K562 (cell line): Measurements from ENCODE around the gene GRAMD2B. TPM values are rescaled to one million over a fixed set of nuclear protein-coding genes. Genes with fewer than 3 reads are reported as not detected.

ENCODE experiments used
- BCL6 ChIP-seq: fragments of 250-450 bp; sonication (Bioruptor Pico); IDR thresholded peaks from 2 replicates; pipeline ENCODE4 v1.4.0; 2020
- CAMTA2 ChIP-seq: fragments of 250-450 bp; sonication (Bioruptor Pico); conservative IDR thresholded peaks from 2 replicates; pipeline ENCODE4 v1.5.1; 2022
- CEBPB ChIP-seq: fragments of 450-650 bp; IDR thresholded peaks from 2 replicates; pipeline ENCODE4 v1.6.1; 2016; ENCODE audit warnings: missing genetic modification characterization, missing compliant biosample characterization
- CHCHD3 ChIP-seq: fragments of 250-450 bp; sonication (Bioruptor Pico); IDR thresholded peaks from 2 replicates; pipeline ENCODE4 v2.1.2; 2022; ENCODE audit warnings: mild to moderate bottlenecking
- CHD4 ChIP-seq: fragments of 200-600 bp; sonication (generic); IDR thresholded peaks from 3 replicates; pipeline ENCODE4 v1.6.1; 2012; ENCODE audit warnings: low read depth, mild to moderate bottlenecking, mixed read lengths, low read length, inconsistent platforms; ENCODE audit not compliant: insufficient read depth, insufficient replicate concordance, poor library complexity, severe bottlenecking
- ETS2 ChIP-seq: IDR thresholded peaks from 2 replicates; pipeline ENCODE4 v1.6.1; 2016; ENCODE audit warnings: borderline replicate concordance, missing genetic modification characterization, mild to moderate bottlenecking, moderate library complexity, missing compliant biosample characterization; ENCODE audit not compliant: poor library complexity, severe bottlenecking
- GATAD2A ChIP-seq: fragments of 450-650 bp; IDR thresholded peaks from 2 replicates; pipeline ENCODE4 v1.6.1; 2017
- GATAD2B ChIP-seq: fragments of 450-650 bp; IDR thresholded peaks from 2 replicates; pipeline ENCODE4 v1.6.1; 2017; ENCODE audit warnings: mild to moderate bottlenecking, borderline replicate concordance
- KLF16 ChIP-seq: IDR thresholded peaks from 2 replicates; pipeline ENCODE4 v1.6.1; 2016; ENCODE audit warnings: antibody characterized with exemption
- LEF1 ChIP-seq: fragments of 450-650 bp; IDR thresholded peaks from 2 replicates; pipeline ENCODE4 v1.6.1; 2016; ENCODE audit warnings: mild to moderate bottlenecking
- MEIS2 ChIP-seq: fragments of 450-650 bp; IDR thresholded peaks from 2 replicates; pipeline ENCODE4 v1.6.1; 2014; ENCODE audit warnings: mild to moderate bottlenecking; ENCODE audit not compliant: partially characterized antibody
- NRF1 ChIP-seq, 2 experiments: fragments of 450-650 bp; IDR thresholded peaks in 1 of 2; conservative IDR thresholded peaks in 1 of 2; 2 replicates each; pipeline ENCODE4 v1.6.1; 2014; ENCODE audit warnings: mild to moderate bottlenecking in 2 of 2
- TAL1 ChIP-seq: fragments of 450-650 bp; IDR thresholded peaks from 2 replicates; pipeline ENCODE4 v1.6.1; 2016; ENCODE audit warnings: mild to moderate bottlenecking
- TCF7L2 ChIP-seq: fragments of 150-350 bp; IDR thresholded peaks from 2 replicates; pipeline ENCODE4 v1.6.1; 2016; ENCODE audit warnings: low read depth, mild to moderate bottlenecking, low read length, moderate library complexity
- ZNF3 ChIP-seq: fragments of 250-450 bp; sonication (Bioruptor Pico); IDR thresholded peaks from 2 replicates; pipeline ENCODE4 v1.5.0; 2021; ENCODE audit warnings: mild to moderate bottlenecking, moderate library complexity
- ZNF695 ChIP-seq: fragments of 450-650 bp; formaldehyde crosslinking; IDR thresholded peaks from 2 replicates; pipeline ENCODE4 v1.4.0; 2020; ENCODE audit warnings: mild to moderate bottlenecking, moderate library complexity
- ZNF699 ChIP-seq: fragments of 250-450 bp; sonication (Bioruptor Pico); IDR thresholded peaks from 2 replicates; pipeline ENCODE4 v1.8.0; 2021; ENCODE audit warnings: mild to moderate bottlenecking, moderate library complexity; ENCODE audit not compliant: insufficient replicate concordance
- ZSCAN32 ChIP-seq: fragments of 450-650 bp; formaldehyde crosslinking; IDR thresholded peaks from 2 replicates; pipeline ENCODE4 v1.4.0; 2020; ENCODE audit warnings: mild to moderate bottlenecking, moderate library complexity
- polyA plus RNA-seq, 8 experiments: library from polyadenylated mRNA; depleted of rRNA in 4 of 8; stranded (reverse) in 5 of 8; unstranded in 3 of 8; fragments of >200 nt; fragmentation: Nextera tagmentation in 2 of 8; fragmentation: Illumina TruSeq in 1 of 8; extraction: Ambion mirVana in 2 of 8; extraction: Trizol in 1 of 8; gene quantifications; 2 replicates each; pipeline versions ENCODE4 v1.2.1 to v1.2.3, GENCODE V29; 2011 to 2014; ENCODE audit warnings: inconsistent platforms in 1 of 8, missing spikeins in 1 of 8
- total RNA-seq, 7 experiments: library from RNA; depleted of rRNA in 6 of 7; stranded (reverse); fragments of >200 nt in 6 of 7; fragmentation: Illumina TruSeq in 2 of 7; extraction: Trizol in 2 of 7; gene quantifications; 2 replicates each; pipeline versions ENCODE4 v1.2.1 to v1.2.3, GENCODE V29; 2011 to 2021; ENCODE audit warnings: low replicate concordance in 1 of 7
- TF ChIP-seq, protein P1 (sequence below): fragments of 250-450 bp; sonication (Bioruptor Pico); IDR thresholded peaks from 2 replicates; pipeline ENCODE4 v1.5.0; 2021; ENCODE audit warnings: mild to moderate bottlenecking, borderline replicate concordance
- TF ChIP-seq, protein P2 (sequence below): fragments of 450-650 bp; formaldehyde crosslinking; IDR thresholded peaks from 2 replicates; pipeline ENCODE4 v1.4.0; 2022; ENCODE audit warnings: missing genetic modification characterization
- TF ChIP-seq, protein P3 (sequence below): fragments of 150-350 bp; conservative IDR thresholded peaks from 2 replicates; pipeline ENCODE4 v1.6.1; 2014; ENCODE audit warnings: low read length

GRAMD2B gene
- total and polyA plus RNA-seq, 9 of the 15 experiments (the other 6 are each of a cell fraction or from before 2014, with no cell fraction given): 0.32 to 4.2 (median 1.4) TPM

DNA sequence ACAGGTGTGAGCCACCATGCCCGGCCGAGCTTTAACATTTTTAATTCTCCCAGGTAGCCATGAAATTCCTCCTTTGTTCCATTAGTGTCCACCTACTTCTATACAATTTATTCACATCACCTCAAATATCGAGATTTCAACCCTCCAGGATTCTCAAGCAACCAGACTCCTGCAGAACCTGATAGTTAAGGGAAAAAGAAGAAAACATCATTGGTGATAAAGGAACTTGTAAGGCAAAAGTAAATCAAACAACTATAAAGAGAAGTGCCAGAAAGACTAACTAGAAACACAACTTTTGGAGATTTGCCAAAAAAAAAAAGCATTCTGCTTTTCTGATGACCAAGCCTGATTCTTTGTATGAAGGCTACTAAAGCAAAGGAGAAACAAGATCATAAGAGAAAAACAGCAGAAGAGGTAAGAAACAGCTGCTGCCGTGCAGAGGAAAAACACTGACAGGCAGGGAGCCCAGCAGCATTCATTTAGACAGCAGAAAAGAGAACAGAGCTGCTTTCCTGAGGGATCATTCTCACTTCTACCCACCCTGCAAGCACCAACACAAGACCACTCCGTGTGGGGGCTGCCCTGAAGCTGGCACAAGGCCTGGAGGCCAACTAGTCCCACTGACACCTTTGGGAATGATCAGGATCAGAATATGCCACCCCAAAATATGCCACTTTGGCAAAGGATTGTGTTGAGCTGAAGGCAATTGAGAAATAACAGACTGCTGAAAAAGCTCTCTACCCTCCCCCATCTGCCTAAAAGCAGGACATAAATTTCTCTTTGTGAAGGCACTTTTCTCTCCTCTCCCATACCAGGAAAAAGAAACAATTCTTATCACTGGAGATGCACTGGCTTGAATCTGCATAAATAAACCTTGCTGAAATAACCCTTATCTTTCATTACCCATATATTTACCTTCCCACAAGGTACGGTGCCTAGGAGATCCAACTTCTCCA lies 96.7 kb downstream of the GRAMD2B start (continued):
- TF ChIP-seq, protein P1, sequence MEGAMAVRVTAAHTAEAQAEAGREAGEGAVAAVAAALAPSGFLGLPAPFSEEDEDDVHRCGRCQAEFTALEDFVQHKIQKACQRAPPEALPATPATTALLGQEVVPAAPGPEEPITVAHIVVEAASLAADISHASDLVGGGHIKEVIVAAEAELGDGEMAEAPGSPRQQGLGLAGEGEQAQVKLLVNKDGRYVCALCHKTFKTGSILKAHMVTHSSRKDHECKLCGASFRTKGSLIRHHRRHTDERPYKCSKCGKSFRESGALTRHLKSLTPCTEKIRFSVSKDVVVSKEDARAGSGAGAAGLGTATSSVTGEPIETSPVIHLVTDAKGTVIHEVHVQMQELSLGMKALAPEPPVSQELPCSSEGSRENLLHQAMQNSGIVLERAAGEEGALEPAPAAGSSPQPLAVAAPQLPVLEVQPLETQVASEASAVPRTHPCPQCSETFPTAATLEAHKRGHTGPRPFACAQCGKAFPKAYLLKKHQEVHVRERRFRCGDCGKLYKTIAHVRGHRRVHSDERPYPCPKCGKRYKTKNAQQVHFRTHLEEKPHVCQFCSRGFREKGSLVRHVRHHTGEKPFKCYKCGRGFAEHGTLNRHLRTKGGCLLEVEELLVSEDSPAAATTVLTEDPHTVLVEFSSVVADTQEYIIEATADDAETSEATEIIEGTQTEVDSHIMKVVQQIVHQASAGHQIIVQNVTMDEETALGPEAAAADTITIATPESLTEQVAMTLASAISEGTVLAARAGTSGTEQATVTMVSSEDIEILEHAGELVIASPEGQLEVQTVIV (CRISPR knock-in tag): no peak
- TF ChIP-seq, protein P2, sequence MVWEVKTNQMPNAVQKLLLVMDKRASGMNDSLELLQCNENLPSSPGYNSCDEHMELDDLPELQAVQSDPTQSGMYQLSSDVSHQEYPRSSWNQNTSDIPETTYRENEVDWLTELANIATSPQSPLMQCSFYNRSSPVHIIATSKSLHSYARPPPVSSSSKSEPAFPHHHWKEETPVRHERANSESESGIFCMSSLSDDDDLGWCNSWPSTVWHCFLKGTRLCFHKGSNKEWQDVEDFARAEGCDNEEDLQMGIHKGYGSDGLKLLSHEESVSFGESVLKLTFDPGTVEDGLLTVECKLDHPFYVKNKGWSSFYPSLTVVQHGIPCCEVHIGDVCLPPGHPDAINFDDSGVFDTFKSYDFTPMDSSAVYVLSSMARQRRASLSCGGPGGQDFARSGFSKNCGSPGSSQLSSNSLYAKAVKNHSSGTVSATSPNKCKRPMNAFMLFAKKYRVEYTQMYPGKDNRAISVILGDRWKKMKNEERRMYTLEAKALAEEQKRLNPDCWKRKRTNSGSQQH (CRISPR knock-in tag): no peak
- no peak for TF ChIP-seq CAMTA2 (CRISPR knock-in tag)
- TF ChIP-seq NRF1 (conservative IDR thresholded peaks at IDR 0.05 in 1 of 2, IDR thresholded peaks at IDR 0.05 in 1 of 2): no peak
- TF ChIP-seq CHD4: no peak
- no peak for TF ChIP-seq BCL6
- TF ChIP-seq KLF16: 0 out of 2 replicates have a peak, but pooled peaks have one; percentile 32
- TF ChIP-seq ZNF3: no peak
- TF ChIP-seq ETS2: no peak
- peak; percentile 75; the same call in 1 of the 2 replicates for TF ChIP-seq GATAD2A
- TF ChIP-seq TCF7L2: no peak
- TF ChIP-seq ZSCAN32 (CRISPR knock-in tag): no peak
- TF ChIP-seq CHCHD3: no peak
- TF ChIP-seq GATAD2B: 0 out of 2 replicates have a peak, but pooled peaks have one; percentile 45
- TF ChIP-seq LEF1: peak; percentile 76
- TF ChIP-seq, protein P3, sequence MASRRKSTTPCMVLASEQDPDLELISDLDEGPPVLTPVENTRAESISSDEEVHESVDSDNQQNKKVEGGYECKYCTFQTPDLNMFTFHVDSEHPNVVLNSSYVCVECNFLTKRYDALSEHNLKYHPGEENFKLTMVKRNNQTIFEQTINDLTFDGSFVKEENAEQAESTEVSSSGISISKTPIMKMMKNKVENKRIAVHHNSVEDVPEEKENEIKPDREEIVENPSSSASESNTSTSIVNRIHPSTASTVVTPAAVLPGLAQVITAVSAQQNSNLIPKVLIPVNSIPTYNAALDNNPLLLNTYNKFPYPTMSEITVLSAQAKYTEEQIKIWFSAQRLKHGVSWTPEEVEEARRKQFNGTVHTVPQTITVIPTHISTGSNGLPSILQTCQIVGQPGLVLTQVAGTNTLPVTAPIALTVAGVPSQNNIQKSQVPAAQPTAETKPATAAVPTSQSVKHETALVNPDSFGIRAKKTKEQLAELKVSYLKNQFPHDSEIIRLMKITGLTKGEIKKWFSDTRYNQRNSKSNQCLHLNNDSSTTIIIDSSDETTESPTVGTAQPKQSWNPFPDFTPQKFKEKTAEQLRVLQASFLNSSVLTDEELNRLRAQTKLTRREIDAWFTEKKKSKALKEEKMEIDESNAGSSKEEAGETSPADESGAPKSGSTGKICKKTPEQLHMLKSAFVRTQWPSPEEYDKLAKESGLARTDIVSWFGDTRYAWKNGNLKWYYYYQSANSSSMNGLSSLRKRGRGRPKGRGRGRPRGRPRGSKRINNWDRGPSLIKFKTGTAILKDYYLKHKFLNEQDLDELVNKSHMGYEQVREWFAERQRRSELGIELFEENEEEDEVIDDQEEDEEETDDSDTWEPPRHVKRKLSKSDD: no peak
- no peak for TF ChIP-seq ZNF695
- TF ChIP-seq ZNF699 (CRISPR knock-in tag): no peak
- peak; percentile 71 for TF ChIP-seq CEBPB (tag)
- TF ChIP-seq TAL1: peak; percentile 70
- TF ChIP-seq MEIS2: peak; percentile 95
